CD4-positive, alpha-beta T cell treated with Interleukin-1 beta for 1 hour (primary cell): Measurements from ENCODE around the gene CPLX3.
"Not testable (repeated sequence)": the region's sequence is repeated elsewhere in the genome, so short reads cannot be mapped to it uniquely, and the experiment has no call there.

ENCODE experiments used
- DNase-seq, 2 donors: peaks; one replicate each; pipeline ENCODE4 v3.0.0-alpha.2; 2020 to 2022

The CPLX3 gene, protein sequence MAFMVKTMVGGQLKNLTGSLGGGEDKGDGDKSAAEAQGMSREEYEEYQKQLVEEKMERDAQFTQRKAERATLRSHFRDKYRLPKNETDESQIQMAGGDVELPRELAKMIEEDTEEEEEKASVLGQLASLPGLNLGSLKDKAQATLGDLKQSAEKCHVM

GRCh38 chr15:74826364-74826819, at the start of gene CPLX3:
Gene CPLX3, plus strand, starts transcription at chr15:74826627. Its CDS starts 77 bp downstream, at chr15:74826704.
- DNase-seq = peak; percentile 23 to 55

- DNase-seq = peak; percentile 78 to 82
Observed at GRCh38 chr15:74776821-74777768, 49.3 kb upstream of the CPLX3 start.

DNA sequence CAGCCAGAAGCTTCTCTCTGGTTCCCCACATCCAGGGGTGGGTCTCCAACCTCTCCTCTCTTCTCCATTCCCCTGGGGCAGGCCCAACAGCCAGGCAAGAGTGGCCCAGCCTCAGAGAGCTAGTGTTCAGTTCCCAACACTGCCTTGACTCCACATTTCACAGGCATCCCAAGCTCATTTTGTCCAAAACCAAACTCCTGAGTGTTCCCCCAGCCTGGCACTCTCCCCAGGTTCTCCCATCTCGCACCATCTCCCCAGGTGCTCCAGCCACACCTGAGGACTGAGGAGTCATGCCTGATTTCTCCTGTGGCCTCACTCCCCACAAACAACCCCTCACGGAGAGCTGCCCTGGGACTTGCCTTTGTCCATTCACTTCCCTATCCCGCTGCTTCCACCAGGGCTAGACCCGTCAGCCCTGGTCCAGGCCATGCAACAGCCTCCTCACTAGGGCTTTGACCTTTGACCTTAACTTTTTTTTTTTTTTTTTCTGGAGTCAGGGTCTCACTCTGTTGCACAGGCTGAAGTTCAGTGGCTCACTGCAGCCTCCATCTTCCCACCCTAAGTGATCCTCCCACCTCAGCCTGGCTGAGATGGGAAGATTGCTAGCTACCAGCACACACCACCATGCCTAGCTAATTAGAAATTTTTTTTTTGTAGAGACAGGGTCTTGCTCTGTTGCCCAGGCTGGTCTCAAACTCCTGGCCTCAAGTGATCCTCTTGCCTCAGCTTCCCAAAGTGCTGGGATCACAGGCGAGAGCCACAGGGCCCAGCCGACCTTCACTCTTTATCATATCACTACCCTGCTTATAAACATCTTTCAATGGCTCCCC, 48.4 kb upstream of the CPLX3 start:
- DNase-seq = peak in 1 of 2 donors; percentile 29

GRCh38 chr15:74778599-74778970, 47.8 kb upstream of the CPLX3 start:
- DNase-seq = no peak

DNA sequence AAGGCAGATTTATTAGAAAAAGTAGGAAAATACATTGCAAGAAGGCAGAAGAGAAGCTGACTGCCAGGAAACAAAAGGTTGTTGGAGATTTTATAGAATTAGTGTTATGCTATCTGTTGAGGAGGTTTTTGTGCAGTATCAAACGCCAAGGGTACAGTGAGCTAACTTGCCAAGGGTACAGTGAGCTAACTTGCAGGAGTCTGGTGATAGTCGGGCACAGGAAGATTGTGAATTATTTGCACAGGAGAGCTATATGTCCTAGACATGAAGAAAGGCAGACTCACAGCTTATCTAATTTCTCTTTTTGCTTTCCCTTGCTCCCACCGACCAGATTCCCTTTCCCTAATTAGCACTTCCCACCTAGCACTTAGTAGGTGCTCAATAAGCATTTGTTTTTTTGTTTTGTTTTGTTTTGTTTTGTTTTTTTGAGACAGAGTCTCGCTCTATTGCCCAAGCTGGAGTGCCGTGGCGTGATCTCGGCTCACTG, 47.2 kb upstream of the CPLX3 start:
- DNase-seq = no peak

GRCh38 chr15:74780523-74781430, 45.6 kb upstream of the CPLX3 start:
- DNase-seq = peak; percentile 68 to 77

GRCh38 chr15:74781431-74782258, 44.8 kb upstream of the CPLX3 start, which contains the start of gene CSK:
Gene CSK, plus strand, starts transcription at chr15:74782080. Its CDS starts 16,218 bp downstream, at chr15:74798298.
- DNase-seq = peak; percentile 84 to 88

DNA sequence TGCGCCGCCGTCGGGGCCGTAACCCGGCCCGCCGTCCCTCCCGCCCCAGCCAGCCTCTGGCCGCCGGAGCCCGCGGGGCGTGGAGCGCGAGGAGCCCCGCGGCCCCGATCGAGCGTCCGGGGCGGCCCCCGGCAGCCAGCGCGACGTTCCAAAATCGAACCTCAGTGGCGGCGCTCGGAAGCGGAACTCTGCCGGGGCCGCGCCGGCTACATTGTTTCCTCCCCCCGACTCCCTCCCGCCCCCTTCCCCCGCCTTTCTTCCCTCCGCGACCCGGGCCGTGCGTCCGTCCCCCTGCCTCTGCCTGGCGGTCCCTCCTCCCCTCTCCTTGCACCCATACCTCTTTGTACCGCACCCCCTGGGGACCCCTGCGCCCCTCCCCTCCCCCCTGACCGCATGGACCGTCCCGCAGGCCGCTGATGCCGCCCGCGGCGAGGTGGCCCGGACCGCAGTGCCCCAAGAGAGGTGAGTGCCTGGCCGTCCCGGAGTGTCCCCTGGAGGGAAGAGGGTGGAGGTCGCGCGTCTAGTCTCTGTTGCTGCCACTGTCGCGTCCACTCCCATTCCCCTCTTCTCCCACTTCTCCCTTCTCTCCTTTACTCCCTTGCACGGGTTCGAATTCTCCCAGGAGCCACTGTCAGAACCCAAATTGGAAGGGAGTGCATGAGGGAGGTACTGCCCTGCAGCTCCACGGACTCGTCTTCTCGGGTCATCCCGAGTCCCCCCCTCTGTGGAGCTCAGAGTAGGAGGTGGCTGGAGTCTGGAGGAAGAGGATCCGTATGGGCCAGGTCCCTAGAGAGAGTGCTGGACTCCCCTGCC, 44.0 kb upstream of the CPLX3 start:
- DNase-seq = peak; percentile 65 to 69

- peak; percentile 47 to 48 for DNase-seq
Observed at GRCh38 chr15:74783072-74783807, 43.2 kb upstream of the CPLX3 start.

- no peak for DNase-seq
Observed at GRCh38 chr15:74783808-74784175, 42.6 kb upstream of the CPLX3 start.

GRCh38 chr15:74784426-74785193, 41.8 kb upstream of the CPLX3 start:
- no peak for DNase-seq

GRCh38 chr15:74785194-74786032, 41.0 kb upstream of the CPLX3 start:
- DNase-seq = peak; percentile 67 to 68

GRCh38 chr15:74786081-74786480, 40.3 kb upstream of the CPLX3 start:
- DNase-seq = not testable (repeated sequence)

DNA sequence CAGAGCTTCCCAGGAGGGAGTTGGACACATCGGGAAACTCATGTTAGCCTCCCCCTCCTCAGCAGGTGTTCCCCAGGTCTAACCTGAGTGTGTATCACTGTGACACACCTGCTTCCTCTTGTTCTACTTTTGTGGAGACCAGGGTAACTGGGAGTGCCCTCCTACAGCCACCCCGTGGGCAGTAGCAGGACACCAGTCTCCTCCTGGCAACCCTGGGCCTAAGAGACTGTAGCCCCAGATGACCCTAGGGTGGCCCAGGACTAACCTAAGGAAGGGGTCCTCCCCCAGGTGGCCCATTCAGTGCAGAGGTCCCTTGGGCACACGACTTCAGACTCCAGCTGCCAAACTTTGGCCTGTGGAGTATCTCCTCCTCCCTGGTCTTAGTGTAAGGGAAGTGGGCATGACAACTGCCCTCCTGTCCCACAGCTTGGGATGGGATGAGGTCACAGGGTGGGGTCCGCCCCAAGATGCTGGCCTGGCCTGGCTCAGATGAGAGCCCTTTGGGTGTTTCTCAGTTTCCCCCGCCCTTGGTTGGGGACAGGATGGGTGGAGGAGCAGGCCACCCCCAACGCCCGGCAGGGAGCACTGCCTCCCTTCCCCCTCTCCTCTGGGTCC, 39.8 kb upstream of the CPLX3 start:
- DNase-seq = peak in 1 of 2 donors; percentile 58

GRCh38 chr15:74787251-74788041, 39.0 kb upstream of the CPLX3 start:
- peak; percentile 90 to 92 for DNase-seq
